Activated CD8-positive, alpha-beta memory T cell treated with anti-CD3 and anti-CD28 coated beads, Interleukin-2, amount 50 U/mL, for 1 hour (primary cell): ENCODE results near the gene DUSP15.
"Not testable (repeated sequence)": the region's sequence is repeated elsewhere in the genome, so short reads cannot be mapped to it uniquely, and the experiment has no call there.

Experiments used
- DNase-seq: peaks from one replicate; pipeline ENCODE4 v3.0.0-alpha.2; 2020; ENCODE audit errors: extremely low read depth

DUSP15 gene, protein sequence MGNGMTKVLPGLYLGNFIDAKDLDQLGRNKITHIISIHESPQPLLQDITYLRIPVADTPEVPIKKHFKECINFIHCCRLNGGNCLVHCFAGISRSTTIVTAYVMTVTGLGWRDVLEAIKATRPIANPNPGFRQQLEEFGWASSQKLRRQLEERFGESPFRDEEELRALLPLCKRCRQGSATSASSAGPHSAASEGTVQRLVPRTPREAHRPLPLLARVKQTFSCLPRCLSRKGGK

DNA sequence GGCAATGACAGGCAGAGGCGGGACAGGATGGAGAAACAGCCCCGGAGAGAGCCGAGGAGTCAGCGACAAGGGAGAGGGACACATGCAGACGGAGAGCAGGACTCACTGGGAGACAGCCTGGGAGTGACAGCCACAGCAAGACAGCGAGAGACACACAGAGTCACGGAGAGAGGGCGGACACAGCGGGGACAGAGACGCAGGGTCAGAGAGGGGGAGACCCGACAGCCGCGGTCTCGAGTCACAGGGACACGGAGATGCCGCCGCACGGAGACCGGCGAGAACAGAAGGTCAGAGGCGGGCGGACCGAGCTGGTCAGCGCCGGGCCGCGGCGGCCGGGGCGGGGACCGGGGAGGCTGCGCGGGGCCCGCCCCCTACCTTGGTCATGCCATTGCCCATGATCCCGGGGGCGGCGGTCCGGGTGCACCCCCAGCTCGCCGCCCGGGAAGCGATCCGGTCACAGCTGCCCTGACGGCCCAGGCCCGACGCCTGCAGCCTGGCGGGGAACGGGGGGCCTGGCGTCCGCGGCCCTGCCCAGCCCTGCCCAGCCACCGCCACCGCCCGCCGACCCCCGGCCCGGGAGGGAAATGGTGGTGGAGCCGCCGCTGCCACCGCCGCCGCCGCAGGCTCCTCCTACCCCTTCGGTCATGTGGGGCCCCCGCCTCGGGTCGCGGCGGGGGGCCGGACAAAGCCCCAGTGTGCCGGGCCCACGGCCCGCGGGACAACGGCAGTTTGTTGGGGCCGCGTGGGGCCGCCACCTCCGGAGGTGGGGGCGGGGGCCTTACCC is at the start of gene DUSP15, which contains the start of gene TTLL9:
TSS of gene DUSP15 (minus strand) at position 586 of the 784 bp plus-strand sequence. CDS start at position 396, 190 bp downstream.
TSS of gene TTLL9 (plus strand) at position 693 of the 784 bp plus-strand sequence. CDS start 493 bp downstream, outside the sequence.
- no peak for DNase-seq

DNA sequence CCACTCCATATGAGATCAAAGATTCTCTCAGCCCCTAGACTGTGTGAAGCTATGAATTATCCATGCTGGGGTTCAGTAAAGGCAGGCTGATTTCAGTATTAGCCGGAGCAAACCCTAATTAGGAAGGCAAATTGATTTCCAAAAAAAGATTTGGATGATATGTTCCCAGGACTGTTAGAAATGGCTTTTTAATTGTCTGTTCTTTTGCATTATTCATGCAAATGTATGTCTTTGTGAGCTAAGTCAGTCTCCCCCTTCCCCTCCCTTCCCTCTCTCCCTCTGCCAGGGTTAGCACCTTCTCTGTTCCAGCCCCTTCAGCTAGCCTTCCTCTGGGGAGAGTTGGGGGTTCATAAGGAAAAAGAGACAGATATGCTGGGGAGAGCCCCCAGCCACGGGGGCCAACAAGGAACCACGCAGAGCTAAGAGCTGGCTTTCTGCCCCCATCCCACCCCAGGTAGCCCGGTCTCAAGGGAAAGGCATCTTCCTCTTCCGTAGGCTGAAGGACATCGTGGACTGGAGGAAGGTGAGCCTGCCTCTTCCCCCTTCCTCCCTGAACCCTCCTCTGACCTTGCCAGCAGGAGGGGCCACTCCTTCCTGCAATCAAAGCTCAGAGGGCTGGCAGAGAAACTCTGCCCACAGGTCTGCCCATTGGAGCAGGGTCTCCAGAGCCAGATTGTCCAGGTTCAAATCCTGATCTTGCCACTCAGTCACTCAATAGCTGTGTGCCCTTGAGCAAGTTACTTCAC is 49.3 kb upstream of the DUSP15 start:
- no peak for DNase-seq

DNA sequence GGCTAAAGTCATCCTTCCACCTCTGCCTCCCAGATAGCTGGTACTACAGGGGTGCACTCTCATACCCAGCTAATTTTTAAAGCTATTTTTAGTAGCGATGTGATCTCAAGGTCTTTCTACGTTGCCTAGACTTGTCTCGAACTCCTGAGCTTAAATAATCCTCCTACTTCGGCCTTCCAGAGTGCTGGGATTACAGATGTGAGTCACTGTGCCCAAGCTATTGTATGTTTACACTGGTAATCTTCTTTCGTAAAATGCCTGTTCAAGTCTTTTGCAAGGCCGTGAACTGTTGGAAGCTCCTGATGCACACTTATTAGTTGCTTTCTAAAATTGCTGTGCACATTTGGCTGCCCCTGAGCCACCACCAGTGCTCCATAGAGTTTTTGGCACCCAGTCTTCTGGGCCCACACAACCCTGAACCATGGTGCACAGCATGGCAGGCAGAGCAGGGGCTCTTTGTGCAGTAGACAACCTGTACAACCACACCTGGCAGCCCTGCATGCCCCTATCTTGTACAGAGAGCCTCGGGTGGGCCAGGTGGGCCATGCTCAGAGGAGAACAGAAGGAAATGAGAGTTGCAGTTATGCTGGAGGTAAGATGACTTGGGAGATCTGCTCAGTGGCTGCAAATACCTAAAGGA is 48.3 kb upstream of the DUSP15 start:
- DNase-seq, result no peak

DNA sequence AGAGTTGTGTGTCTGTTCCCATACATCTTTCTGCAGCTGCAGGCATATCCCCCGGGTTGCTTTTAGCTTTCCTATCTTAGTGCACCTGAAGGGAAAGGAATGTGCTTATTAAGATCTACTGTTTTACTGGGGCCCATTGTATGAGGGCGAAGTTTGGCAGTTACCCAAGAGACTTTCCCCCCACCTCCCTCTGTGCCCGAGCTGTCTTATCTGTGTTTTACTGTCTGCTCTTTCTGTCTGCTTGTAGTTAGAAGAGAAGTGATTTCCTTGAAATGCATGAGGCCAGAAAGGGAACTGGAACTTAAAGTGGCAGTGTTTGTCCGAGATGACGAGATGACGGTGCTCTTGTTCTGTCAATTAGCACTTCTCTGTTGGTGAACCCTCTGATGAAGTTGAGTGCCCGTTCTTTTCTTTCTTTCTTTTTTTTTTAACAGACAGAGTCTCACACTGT is 47.7 kb upstream of the DUSP15 start:
- not testable (repeated sequence) for DNase-seq

DNA sequence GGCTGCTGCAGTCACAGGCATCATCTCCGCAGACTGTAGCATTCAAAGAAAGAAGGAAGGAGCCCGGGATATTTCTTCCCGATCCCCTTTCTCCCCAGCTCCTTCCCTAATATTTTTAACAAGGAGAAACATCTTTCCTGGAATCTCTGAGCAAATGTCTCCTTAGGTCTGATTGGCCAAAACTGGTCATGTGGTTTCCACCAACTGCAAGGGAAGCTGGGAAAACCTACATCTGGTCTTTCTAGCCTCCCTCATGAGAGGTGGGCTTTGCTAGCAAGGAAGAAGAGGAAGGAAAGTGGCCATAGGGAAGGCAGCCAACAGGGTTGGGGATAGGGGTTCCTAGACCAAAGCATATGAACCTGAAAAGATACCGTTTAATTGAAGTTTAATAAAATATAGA is 46.4 kb upstream of the DUSP15 start:
- no peak for DNase-seq

DNA sequence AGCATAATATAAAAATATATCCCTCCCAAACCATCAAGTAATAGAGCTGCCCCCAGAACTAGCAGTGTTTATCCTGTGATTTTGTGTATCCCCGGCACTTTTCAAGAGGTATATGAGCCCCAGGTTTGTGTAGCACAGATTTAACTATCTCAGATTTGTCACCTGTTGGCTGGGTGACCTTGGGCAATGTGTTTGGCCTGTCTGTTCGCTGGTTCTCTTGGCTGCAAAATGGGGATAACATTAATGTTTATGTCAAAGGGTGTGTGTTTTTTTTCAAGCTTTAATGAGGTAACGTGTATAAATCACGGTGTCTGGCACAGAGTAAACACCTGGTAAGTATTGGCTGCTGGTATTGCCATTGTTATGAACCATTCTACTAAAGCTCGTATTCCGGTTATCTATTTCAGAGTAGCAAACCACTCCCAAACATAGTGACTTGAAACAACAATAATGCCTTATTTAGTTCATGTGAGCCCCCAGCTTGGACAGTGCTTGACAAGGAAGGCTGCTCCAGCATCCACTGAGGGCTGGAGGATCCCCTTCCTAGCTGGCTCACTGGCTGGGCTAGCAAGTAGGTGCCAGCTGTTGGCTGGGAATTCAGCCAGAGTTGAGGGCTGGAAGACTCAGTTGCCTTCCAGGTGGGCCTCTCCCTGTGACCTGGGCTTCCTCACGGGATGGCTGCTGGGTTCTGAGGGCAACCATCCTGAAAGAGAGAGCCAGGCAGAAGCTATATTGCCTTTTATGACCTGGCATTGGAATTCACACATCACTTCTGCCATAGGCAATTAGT is 45.4 kb upstream of the DUSP15 start:
- no peak for DNase-seq

DNA sequence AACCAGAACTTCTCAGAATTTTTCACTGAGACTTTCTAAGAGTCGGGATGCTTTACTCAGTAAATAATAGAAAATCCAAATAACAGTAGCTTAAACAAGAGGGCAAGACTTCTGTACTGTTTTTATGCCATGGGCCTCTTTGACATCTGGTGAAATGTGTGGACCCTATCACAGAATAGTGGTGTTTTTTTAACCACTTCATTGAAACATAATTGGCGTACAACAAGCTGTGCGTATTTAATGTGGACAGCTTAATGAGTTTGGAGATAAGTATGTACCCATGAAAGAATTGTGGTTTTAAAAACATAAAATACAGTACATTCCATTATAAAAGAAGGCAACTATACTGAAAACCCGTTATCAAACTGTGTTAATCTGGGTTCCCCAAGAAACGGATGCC is 43.8 kb upstream of the DUSP15 start:
- no peak for DNase-seq

DNA sequence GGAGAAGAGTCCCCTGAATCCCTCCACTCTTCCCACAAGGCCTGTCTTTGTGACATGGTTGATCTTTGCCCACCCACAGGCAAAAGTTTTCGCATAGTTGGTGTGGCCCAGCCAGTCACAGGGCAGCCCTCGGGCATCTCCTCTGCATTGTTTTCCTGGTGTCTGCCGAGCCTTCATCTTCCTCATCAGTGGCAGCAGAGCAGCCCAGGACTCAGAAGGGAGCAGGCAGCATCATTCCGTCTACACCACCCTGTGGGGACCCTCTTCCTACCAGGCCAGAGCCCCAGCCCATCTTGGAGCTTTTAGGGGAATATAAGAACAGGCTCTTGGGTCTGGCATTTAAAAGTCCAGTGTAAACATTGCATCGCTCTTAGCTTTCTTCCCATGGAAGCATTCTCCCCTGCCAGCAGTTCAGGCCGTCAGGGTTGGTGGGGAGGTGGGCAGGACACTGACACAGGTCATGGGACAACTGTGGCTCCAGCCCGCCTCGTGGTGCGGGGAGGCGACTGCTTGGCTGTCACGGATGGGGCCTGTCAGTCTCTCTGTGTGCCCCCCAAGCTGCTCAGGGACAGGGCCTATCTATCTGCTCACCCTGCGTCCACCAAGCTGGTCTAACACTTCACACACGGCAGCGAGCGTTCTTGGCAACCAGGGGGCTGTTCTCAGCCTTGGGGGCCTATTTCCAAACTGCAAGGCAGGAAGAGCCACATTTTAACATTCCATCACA is 43.3 kb upstream of the DUSP15 start:
- no peak for DNase-seq

DNA sequence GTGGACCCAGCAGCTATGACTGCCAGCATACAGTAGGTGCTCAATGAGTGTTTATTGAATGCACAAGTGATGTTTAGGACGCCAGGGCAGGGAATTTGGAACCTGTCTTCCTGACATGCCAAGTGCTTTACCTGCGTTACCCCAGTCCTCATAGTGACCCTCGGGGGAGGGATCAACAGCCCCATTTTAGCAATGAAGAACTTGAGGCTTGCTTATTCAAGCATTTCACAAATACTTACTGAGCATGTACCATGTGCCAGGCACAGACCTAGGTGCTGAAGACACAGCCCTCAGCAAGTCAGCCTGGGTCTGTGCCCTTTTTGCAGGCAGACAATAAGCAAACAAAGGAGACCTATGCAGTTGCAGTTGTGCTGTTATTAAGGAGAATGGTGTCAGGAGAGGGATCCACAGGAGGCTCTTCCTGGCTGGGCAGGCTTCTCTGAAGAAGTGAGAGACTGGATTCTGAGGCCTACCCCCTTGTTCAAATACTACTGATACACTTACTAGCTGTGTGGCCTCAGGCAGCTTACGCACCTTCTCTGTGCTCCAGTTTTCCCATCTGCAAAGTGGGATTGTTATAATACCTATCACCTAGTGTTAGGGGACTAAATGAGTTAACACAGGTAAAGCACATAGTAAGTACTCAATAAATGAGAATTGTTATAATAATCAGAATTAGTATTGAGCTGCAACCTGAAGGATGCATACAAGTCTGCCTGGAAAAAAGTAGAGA is 39.9 kb upstream of the DUSP15 start:
- no peak for DNase-seq

DNA sequence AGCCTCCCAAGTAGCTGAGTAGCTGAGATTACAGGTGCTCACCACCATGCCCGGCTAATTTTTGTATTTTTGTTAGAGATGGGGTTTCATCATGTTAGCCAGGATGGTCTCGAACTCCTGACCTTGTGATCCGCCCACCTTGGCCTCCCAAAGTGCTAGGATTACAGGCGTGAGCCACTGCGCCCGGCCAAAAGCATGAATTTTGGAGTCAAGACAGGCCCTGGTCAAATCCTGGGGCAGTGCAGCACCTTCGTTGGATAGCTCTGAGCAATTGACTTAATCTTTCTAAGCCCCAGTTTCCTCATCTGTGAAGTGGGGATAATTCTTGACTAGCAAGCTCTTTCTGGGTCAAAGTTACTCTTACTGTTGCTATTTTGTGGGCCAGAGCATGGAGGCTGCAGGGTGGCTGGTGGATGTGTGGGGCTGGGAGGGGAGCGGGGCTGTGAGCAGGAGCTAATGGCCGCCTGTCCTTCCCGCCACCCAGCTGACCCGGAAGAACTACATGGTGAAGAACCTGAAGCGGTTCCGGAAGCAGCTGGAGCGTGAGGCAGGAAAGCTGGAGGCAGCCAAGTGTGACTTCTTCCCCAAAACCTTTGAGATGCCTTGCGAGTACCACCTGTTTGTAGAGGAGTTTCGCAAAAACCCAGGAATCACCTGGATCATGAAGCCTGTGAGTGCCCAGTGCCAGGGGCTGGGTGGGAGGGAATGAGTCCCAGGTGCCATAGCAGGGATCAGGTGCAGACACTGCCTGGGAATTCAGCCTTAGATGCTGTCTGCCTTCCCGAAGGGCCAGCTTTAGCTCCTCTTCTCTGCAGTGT is 39.1 kb upstream of the DUSP15 start:
- no peak for DNase-seq

DNA sequence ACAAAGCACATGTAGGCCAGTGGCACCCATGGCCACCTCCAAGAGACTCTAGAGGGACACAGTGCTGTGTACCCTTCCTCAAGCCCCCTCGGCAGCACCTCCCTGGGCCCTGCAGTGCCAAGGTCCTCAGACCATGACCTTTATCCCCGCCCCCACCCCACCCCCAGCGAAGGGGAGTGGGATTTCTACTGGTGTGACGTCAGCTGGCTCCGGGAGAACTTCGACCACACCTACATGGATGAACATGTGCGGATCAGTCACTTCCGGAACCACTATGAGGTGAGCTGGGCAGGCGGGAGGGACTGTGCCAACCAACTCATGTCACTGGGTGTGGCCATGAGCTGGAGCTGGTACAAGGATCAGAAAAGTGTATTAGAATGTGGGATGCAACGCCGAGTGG is 38.1 kb upstream of the DUSP15 start:
- DNase-seq, result no peak

DNA sequence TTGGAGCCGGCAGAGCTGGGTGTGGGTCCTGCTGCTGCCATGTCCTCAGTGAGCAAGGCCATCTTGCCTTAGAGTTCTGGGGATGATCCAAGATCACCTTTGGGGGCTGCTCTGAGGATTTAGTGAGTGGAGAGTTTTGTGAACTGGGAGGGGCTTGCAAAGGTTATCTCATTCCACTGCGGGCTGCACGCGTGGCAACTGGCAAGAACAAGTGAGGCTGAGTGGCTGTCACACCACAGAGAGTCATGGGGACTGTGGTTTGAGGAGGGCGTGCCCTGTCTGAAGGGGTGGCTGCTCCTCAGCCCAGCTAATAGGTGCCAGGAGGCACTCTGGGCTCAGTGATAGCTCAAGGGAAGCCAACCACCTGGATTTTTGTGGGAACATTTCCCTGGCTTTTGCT is 37.7 kb upstream of the DUSP15 start:
- DNase-seq, result no peak

DNA sequence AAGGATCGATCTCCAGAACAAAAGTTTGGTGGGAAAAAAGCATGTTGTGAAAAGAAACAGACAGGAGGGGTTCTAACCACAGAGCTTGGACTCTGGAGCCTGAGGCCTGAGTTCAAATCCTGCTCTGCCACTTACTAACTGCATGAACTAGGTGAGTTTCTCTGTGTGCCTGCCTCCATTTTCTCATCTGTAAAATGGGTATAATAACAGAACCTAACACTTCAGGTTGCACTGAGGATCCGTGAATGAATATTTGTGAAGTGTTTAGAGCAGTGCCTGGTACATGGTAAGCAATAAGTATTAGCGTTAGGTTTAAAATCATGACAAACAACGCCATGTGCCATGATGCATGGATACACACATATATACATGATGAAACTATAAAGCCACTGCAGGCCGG is 36.7 kb upstream of the DUSP15 start:
- no peak for DNase-seq

DNA sequence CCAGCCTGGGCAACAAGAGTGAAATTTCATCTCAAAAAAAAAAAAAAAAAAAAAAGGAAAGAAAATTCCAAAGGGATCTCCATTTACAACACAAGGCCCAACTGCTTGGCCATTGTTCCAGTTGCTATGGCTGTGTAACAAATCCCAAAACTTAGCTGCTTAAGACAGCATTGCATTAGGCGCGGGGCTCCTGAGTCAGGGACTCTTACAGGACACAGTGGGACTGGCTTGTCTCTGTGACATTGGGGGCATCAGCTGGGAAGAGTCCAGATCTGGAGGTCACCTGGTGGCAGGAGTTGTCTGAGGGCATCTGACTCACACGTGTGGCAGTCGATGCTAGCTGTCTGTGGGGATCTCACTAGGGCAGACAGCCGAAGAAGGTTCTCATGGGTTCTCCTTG is 35.7 kb upstream of the DUSP15 start:
- DNase-seq, result no peak

DNA sequence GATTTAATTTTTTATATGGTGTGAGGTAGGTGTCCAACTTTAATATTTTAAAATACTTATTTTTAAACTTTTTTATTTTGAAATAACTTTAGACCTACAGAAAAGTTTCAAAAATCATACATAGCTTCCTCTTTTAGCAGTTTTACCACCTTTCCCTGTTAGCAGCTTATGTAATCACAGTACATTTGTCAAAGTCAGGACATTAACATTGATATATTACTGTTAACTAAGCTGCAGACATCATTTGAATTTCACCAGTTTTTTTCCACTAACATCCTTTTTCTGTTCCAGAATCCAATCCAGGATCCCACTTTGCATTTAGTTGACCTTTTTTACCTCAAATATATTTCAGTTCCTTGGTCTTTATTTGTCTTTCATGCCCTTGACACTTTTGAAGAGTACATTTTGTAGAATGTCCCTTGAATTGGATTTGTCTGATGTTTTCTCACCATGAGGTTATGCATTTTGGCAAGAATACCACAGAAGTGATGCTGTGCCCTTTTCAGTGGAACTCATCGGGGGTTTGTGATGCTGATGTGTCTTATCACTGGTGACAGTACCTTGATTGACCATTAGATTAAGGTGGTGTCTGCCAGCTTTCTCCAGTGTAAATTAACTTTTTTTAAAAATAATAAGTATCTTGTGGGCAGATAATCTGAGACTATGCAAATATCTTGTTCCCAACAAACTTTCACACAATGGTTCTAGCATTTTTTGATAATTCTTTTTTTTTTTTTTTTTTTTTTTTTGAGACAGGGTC is 33.5 kb upstream of the DUSP15 start:
- no peak for DNase-seq

DNA sequence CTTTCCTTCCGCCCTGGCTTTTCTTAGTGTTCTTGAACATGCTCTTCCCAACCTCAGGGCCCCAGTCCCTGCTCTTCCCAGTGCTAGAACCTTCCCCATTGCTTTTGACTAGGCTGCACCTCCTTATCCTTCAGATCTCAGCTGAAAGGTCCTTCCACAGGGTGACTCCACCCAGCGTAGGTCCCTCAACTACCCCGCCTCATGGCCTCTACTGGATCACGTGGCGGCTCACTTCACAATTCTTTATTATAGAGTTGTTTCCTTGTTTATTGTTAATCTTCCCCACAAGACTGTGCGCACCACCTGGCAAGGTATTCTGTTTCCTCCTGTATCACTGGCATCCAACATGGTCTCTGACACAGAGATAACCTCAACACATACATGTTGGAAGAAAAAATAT is 31.3 kb upstream of the DUSP15 start:
- no peak for DNase-seq

DNA sequence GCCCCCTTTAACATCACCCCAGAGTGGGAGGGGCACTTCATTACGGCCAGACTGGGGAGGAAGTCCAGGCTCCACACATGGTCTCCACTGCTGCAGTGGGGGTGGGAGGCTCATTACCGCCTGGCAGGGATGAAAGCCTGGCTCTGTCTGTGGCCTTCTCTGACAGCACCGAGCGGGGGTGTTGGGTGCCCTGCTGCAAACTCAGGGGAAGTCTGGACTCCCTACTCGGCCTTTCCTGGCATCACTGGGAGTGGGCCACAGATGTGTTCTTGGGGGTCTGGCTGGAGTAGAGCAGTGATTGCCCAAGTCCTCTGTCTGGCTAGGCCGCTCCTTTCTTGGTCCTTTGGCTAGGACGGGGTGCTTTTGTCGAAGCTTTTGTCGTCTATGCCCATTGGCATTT is 27.2 kb upstream of the DUSP15 start:
- no peak for DNase-seq

DNA sequence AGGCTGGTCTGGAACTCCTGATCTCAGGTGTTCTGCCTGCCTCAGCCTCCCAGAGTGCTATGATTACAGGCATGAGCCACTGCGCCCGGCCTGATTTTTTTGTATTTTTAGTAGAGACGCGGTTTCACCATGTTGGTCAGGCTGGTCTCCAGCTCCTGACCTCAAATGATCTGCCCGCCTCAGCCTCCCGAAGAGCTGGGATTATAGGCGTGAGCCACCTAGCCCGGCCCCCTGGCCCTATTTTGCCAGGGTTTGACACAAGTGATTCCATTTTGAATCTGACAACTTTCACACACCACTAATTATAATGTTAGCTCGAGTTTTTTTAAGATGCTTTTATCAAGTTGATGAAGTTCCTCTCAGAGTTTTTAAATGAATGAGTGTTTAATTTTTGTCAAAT is 25.7 kb upstream of the DUSP15 start:
- DNase-seq, result no peak
